Measurements from ENCODE around the gene RDH5. TPM values are rescaled to one million over a fixed set of nuclear protein-coding genes. Genes with fewer than 3 reads are reported as not detected.

RDH5 gene
- polyA plus RNA-seq, 1 of the 3 experiments (the other 2 are of a cell fraction), result 5.2 TPM

DNA sequence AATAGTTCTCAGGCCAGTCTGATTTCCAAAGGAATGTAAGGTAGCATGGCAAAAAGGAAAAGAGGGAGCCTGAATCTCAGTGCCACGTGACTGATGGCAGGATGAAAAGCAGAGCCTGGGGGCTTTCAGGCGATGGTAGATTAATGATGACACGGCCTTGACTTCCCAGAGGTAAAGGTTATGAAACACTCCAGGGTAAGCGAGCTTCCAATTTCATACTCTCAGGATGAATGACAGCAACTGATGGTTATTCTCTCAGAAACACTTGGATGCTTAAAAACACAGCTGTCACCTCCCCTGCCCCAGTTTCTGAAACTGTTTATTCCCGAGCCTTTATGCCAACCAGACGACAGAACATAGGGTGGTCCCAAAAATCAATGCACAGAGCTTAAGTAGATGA is 51.5 kb downstream of the RDH5 start:
- no peaks in the 10 kb centered on the region for H3K9me2 ChIP-seq
- H4K20me1 ChIP-seq (ENCODE audit: insufficient read depth), result no peaks in the 10 kb centered on the region
- POLR2A ChIA-PET, result no interaction called here
- H3K27me3 ChIP-seq (ENCODE audit: insufficient read depth), result no peaks in the 10 kb centered on the region
- TF ChIP-seq ELF1 (IDR thresholded peaks at IDR 0.05) (no peak), FOXM1 (IDR thresholded peaks at IDR 0.05; ENCODE audit: low read depth) (no peak), RXRA (IDR thresholded peaks at IDR 0.05; ENCODE audit: borderline replicate concordance, low read depth) (no peak), ZBTB33 (IDR thresholded peaks at IDR 0.05; ENCODE audit: borderline replicate concordance, low read depth) (no peak), CTCF (IDR thresholded peaks at IDR 0.05) (no peak), NRF1 (IDR thresholded peaks at IDR 0.05; ENCODE audit: low read depth, low read length) (no peak), FOXJ3 (CRISPR knock-in tag; IDR thresholded peaks at IDR 0.05) (no peak), EZH2phosphoT487 (IDR thresholded peaks at IDR 0.05; ENCODE audit: borderline replicate concordance, low read depth) (no peak), IRF3 (IDR thresholded peaks at IDR 0.05; ENCODE audit: low read depth, low read length) (no peak)
- TF ChIP-seq, protein P1, sequence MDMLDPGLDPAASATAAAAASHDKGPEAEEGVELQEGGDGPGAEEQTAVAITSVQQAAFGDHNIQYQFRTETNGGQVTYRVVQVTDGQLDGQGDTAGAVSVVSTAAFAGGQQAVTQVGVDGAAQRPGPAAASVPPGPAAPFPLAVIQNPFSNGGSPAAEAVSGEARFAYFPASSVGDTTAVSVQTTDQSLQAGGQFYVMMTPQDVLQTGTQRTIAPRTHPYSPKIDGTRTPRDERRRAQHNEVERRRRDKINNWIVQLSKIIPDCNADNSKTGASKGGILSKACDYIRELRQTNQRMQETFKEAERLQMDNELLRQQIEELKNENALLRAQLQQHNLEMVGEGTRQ (IDR thresholded peaks at IDR 0.05; ENCODE audit: borderline replicate concordance, low read depth, low read length), result no peak
- H3K4me2 ChIP-seq, result no peak overlapping the region
- WGBS (ENCODE audit: low lambda C conversion rate), result 93% methylated on average over 6 of the region's 6 CpGs
- no peak for DNase-seq
- H3K27ac ChIP-seq (ENCODE audit: low read depth in 2 of 2, low read length in 1 of 2), result no peak overlapping the region
- H3K9me3 ChIP-seq, result no peaks in the 10 kb centered on the region
- H3K79me2 ChIP-seq (ENCODE audit: insufficient read depth), result peaks cover 18% of the 10 kb centered on the region; the same call in 1 of the 2 replicates
- no peak overlapping the region for H3K9ac ChIP-seq
- no peak overlapping the region for H3K4me3 ChIP-seq (ENCODE audit: low read depth in 2 of 2, low read length in 1 of 2)
- H2AFZ ChIP-seq (ENCODE audit: low read depth), result no peak overlapping the region
- no peaks in the 10 kb centered on the region for H3K4me1 ChIP-seq (ENCODE audit: control insufficient read depth in 1 of 2, insufficient read depth in 2 of 2, low read depth in 1 of 2, low read length in 1 of 2)
- peaks cover 15 to 57% of the 10 kb centered on the region in 2 experiments for H3K36me3 ChIP-seq (replicated peaks in 1 of 2; ENCODE audit: control insufficient read depth in 1 of 2, insufficient read depth in 2 of 2, low read length in 1 of 2)
- CTCF ChIA-PET, result interaction anchor here (1.1 to 3.4 kb wide), 2 partner anchors 18 to 33 kb away, joined by 3 to 14 read pairs; no protein-coding TSS in a partner anchor
- H3F3A ChIP-seq (replicated peaks; ENCODE audit: insufficient read depth), result no peaks in the 10 kb centered on the region

Small RNA genes lying within 50 kb of the gene (small RNA-seq; reads per million reads assigned to genes)
- gene AC009779.1, result 0 to 2.1 (median 0) reads per million in 7 experiments
- 0 reads per million in 7 experiments for gene RF00017

Other genes starting within 250 kb of the RDH5 start
- not detected in 2 replicates for gene OR6C68, start 228.0 kb upstream of the RDH5 start, polyA plus RNA-seq (2012; rRNA removed)
- gene OR6C4, start 170.8 kb upstream of the RDH5 start, polyA plus RNA-seq (2012; rRNA removed), result not detected in 2 replicates
- not detected in 2 replicates for gene OR2AP1, start 147.9 kb upstream of the RDH5 start, polyA plus RNA-seq (2012; rRNA removed)
- not detected in 2 replicates for gene OR10P1, start 83.5 kb upstream of the RDH5 start, polyA plus RNA-seq (2012; rRNA removed)
- gene ITGA7, start 12.5 kb upstream of the RDH5 start, polyA plus RNA-seq (2012; rRNA removed), result 17.6 and 19.7 TPM in 2 replicates
- 277 and 331 TPM in 2 replicates for gene BLOC1S1, start 4.3 kb upstream of the RDH5 start, polyA plus RNA-seq (2012; rRNA removed)
- 1,022 and 1,465 TPM in 2 replicates for gene CD63, start 8.6 kb downstream of the RDH5 start, polyA plus RNA-seq (2012; rRNA removed)
- 6.9 and 9.4 TPM in 2 replicates for gene GDF11, start 22.7 kb downstream of the RDH5 start, polyA plus RNA-seq (2012; rRNA removed)
- 65.8 and 66.9 TPM in 2 replicates for gene SARNP, start 97.3 kb downstream of the RDH5 start, polyA plus RNA-seq (2012; rRNA removed)
- gene ORMDL2, start 97.6 kb downstream of the RDH5 start, polyA plus RNA-seq (2012; rRNA removed), result 35.2 and 37.3 TPM in 2 replicates
- gene DNAJC14, start 109.2 kb downstream of the RDH5 start, polyA plus RNA-seq (2012; rRNA removed), result 11.0 and 15.4 TPM in 2 replicates
- 5.7 and 6.8 TPM in 2 replicates for gene MMP19, start 122.5 kb downstream of the RDH5 start, polyA plus RNA-seq (2012; rRNA removed)
- gene PYM1, start 207.5 kb downstream of the RDH5 start, polyA plus RNA-seq (2012; rRNA removed), result 36.0 and 36.3 TPM in 2 replicates
- gene DGKA, start 210.8 kb downstream of the RDH5 start, polyA plus RNA-seq (2012; rRNA removed), result 74.6 and 75.9 TPM in 2 replicates
- gene PMEL, start 245.6 kb downstream of the RDH5 start, polyA plus RNA-seq (2012; rRNA removed), result 1.8 and 2.7 TPM in 2 replicates
- 34.7 and 43.3 TPM in 2 replicates for gene CDK2, start 246.4 kb downstream of the RDH5 start, polyA plus RNA-seq (2012; rRNA removed)